Gastrocnemius medialis (tissue), 4 donors: Measurements from ENCODE around the gene KATNAL2.

Source experiments
- CTCF ChIP-seq, 5 experiments: fragments of 450-650 bp in 3 of 5; fragments of 200-600 bp in 2 of 5; sonication (generic) in 2 of 5; IDR thresholded peaks in 4 of 5; conservative IDR thresholded peaks in 1 of 5; 1 replicate in 4 of 5; 2 replicates in 1 of 5; pipeline ENCODE4 v1.5.1; 2016 to 2019; ENCODE audit warnings: antibody characterized with exemption in 5 of 5, mild to moderate bottlenecking in 3 of 5, moderate library complexity in 3 of 5
- POLR2A ChIP-seq, 2 donors: fragments of 450-650 bp; IDR thresholded peaks; one replicate each; pipeline ENCODE4 v1.6.1; 2017; ENCODE audit warnings: antibody characterized with exemption in 2 of 2, mild to moderate bottlenecking in 2 of 2, moderate library complexity in 2 of 2

GRCh38 chr18:46888965-46889364, 28.4 kb upstream of the KATNAL2 start:
- TF ChIP-seq CTCF (IDR thresholded peaks at IDR 0.05 in 4 of 5, conservative IDR thresholded peaks at IDR 0.05 in 1 of 5) (no peak), POLR2A (IDR thresholded peaks at IDR 0.05) (no peak)
